HEK293 (cell line): ENCODE measurements around the gene DIP2B.
"Not testable (repeated sequence)": the region's sequence is repeated elsewhere in the genome, so short reads cannot be mapped to it uniquely, and the experiment has no call there.

Experiments used
- CTCF ChIA-PET: fragments of 350-600 bp; formaldehyde crosslinking; extraction: SDS; loops from one replicate; lab custom pipeline; 2021; ENCODE audit warnings: antibody characterized with exemption; lab: Yijun Ruan, JAX
- POLR2A ChIA-PET: fragments of 300-600 bp; formaldehyde crosslinking; extraction: SDS; loops from one replicate; lab custom pipeline; 2020; ENCODE audit warnings: antibody characterized with exemption, inconsistent platforms; lab: Yijun Ruan, JAX
- H3K27ac ChIP-seq: fragments of 200-500 bp; sonication (Bioruptor generic); 2 replicates; pipeline ENCODE4 v1.5.1; 2014; ENCODE audit warnings: low read depth, low read length, control low read depth, inconsistent platforms; ENCODE audit errors: extremely low read depth
- H3K36me3 ChIP-seq, 2 experiments: fragments of 200-500 bp in 1 of 2; sonication (Bioruptor generic) in 1 of 2; 1 replicate in 1 of 2; 2 replicates in 1 of 2; pipeline ENCODE4 v1.5.1; 2014 to 2017; ENCODE audit warnings: inconsistent platforms in 2 of 2, low read length in 2 of 2; ENCODE audit not compliant: control insufficient read depth in 2 of 2, insufficient read depth in 1 of 2
- H3K4me1 ChIP-seq: fragments of 200-500 bp; sonication (Bioruptor generic); 2 replicates; pipeline ENCODE4 v1.5.1; 2014; ENCODE audit warnings: mild to moderate bottlenecking, low read length, inconsistent platforms; ENCODE audit not compliant: control insufficient read depth, insufficient read depth
- H3K4me3 ChIP-seq: 2 replicates; pipeline ENCODE4 v1.5.1; 2011; ENCODE audit warnings: low read depth, mild to moderate bottlenecking, control low read depth, low read length, moderate library complexity
- H3K9me3 ChIP-seq: fragments of 200-500 bp; sonication (Bioruptor generic); 2 replicates; pipeline ENCODE4 v1.5.1; 2014; ENCODE audit warnings: low read depth, low read length, inconsistent platforms; ENCODE audit not compliant: control insufficient read depth, insufficient read depth
- BCL6B ChIP-seq: fragments of 450-650 bp; formaldehyde crosslinking; IDR thresholded peaks from 2 replicates; pipeline ENCODE4 v1.5.1; 2017; ENCODE audit warnings: missing biosample characterization, missing genetic modification characterization
- GLIS1 ChIP-seq: fragments of 450-650 bp; formaldehyde crosslinking; IDR thresholded peaks from 2 replicates; pipeline ENCODE4 v1.5.1; 2016; ENCODE audit warnings: missing biosample characterization, missing genetic modification characterization
- PRDM1 ChIP-seq: fragments of 450-650 bp; formaldehyde crosslinking; IDR thresholded peaks from 2 replicates; pipeline ENCODE4; 2016; ENCODE audit warnings: missing biosample characterization, missing genetic modification characterization
- PRDM10 ChIP-seq: fragments of 450-650 bp; formaldehyde crosslinking; IDR thresholded peaks from 2 replicates; pipeline ENCODE4 v1.5.1; 2016; ENCODE audit warnings: missing biosample characterization, missing genetic modification characterization
- SCRT2 ChIP-seq: fragments of 450-650 bp; formaldehyde crosslinking; IDR thresholded peaks from 2 replicates; pipeline ENCODE4 v1.5.1; 2016; ENCODE audit warnings: missing biosample characterization, missing genetic modification characterization
- SP2 ChIP-seq: fragments of 450-650 bp; formaldehyde crosslinking; IDR thresholded peaks from 2 replicates; pipeline ENCODE4 v1.5.1; 2016; ENCODE audit warnings: missing biosample characterization, missing genetic modification characterization
- ZBTB17 ChIP-seq: fragments of 450-650 bp; formaldehyde crosslinking; IDR thresholded peaks from 2 replicates; pipeline ENCODE4 v1.5.1; 2016; ENCODE audit warnings: missing biosample characterization, missing genetic modification characterization
- ZNF202 ChIP-seq: fragments of 450-650 bp; formaldehyde crosslinking; IDR thresholded peaks from 2 replicates; pipeline ENCODE4 v1.5.1; 2016; ENCODE audit warnings: missing biosample characterization, missing genetic modification characterization, borderline replicate concordance
- ZNF221 ChIP-seq: fragments of 450-650 bp; formaldehyde crosslinking; IDR thresholded peaks from 2 replicates; pipeline ENCODE4 v1.5.1; 2017; ENCODE audit warnings: missing biosample characterization, missing genetic modification characterization, borderline replicate concordance
- ZNF280C ChIP-seq: fragments of 450-650 bp; formaldehyde crosslinking; IDR thresholded peaks from 2 replicates; pipeline ENCODE4 v1.5.1; 2016; ENCODE audit warnings: missing biosample characterization, missing genetic modification characterization
- ZNF366 ChIP-seq: fragments of 450-650 bp; formaldehyde crosslinking; conservative IDR thresholded peaks from 2 replicates; pipeline ENCODE4 v1.5.1; 2016; ENCODE audit warnings: missing biosample characterization, missing genetic modification characterization
- ZNF670 ChIP-seq: fragments of 450-650 bp; formaldehyde crosslinking; IDR thresholded peaks from 2 replicates; pipeline ENCODE4 v1.5.1; 2016; ENCODE audit warnings: missing biosample characterization, missing genetic modification characterization, low read depth
- ZNF76 ChIP-seq: fragments of 450-650 bp; formaldehyde crosslinking; IDR thresholded peaks from 2 replicates; pipeline ENCODE4; 2016; ENCODE audit warnings: low read depth, missing biosample characterization, missing genetic modification characterization, borderline replicate concordance
- ZSCAN30 ChIP-seq: fragments of 450-650 bp; IDR thresholded peaks from 2 replicates; pipeline ENCODE4 v1.5.1; 2018; ENCODE audit warnings: missing biosample characterization, mild to moderate bottlenecking, missing genetic modification characterization, moderate library complexity

DIP2B gene

GRCh38 chr12:50537538-50537919, 32.7 kb downstream of the DIP2B start (continued):
- TF ChIP-seq ZNF221 (tag by site-specific recombination) = no peak
- peak; percentile 52 for TF ChIP-seq SCRT2 (tag by site-specific recombination)
- no peak for TF ChIP-seq SP2

- no peak overlapping the region for H3K27ac ChIP-seq
- H3K4me1 ChIP-seq = peaks cover 6% of the 10 kb centered on the region
- H3K9me3 ChIP-seq = no peaks in the 10 kb centered on the region
- peak; percentile 93 for TF ChIP-seq PRDM10 (tag by site-specific recombination)
- 0 out of 2 replicates have a peak, but pooled peaks have one; percentile 11 for TF ChIP-seq ZNF366 (tag by site-specific recombination)
- TF ChIP-seq PRDM1 = peak; percentile 60
- TF ChIP-seq ZSCAN30 (tag by site-specific recombination) = no peak
- no peak overlapping the region for H3K4me3 ChIP-seq
- ChIA-PET CTCF (interaction anchor here (0.9 to 1.2 kb wide), 2 partner anchors 98 to 167 kb away, joined by 3 read pairs; no protein-coding TSS in a partner anchor), POLR2A (interaction anchor here (1.5 kb wide), 1 partner anchor 426 kb away, joined by 6 read pairs; the partner anchor contains the start of gene COX14)
- no peaks in the 10 kb centered on the region; a peak in 1 of 3 replicates for H3K36me3 ChIP-seq
These were observed 33.4 kb downstream of the DIP2B start for GRCh38 chr12:50538182-50538581.

GRCh38 chr12:50541139-50541538, 36.4 kb downstream of the DIP2B start:
- Histone ChIP-seq H3K4me3 (no peak overlapping the region), H3K36me3 (no peaks in the 10 kb centered on the region), H3K4me1 (peaks cover 6% of the 10 kb centered on the region; the same call in 1 of the 2 replicates), H3K27ac (no peak overlapping the region), H3K9me3 (no peaks in the 10 kb centered on the region)
- TF ChIP-seq ZNF280C (tag by site-specific recombination) (no peak), ZNF670 (no peak), BCL6B (tag by site-specific recombination) (no peak)
- CTCF ChIA-PET = interaction anchor here (0.6 to 1.1 kb wide), 2 partner anchors 37 to 1768 kb away, joined by 3 to 6 read pairs; partner anchors contain the start of gene DIP2B
- POLR2A ChIA-PET = no interaction called here

GRCh38 chr12:50542448-50542847, 37.7 kb downstream of the DIP2B start:
- TF ChIP-seq ZNF202 (tag by site-specific recombination) (no peak), ZNF670 (no peak), ZBTB17 (tag by site-specific recombination) (peak; percentile 36; the same call in 1 of the 2 replicates), GLIS1 (tag by site-specific recombination) (no peak), ZNF76 (tag by site-specific recombination) (no peak)
- POLR2A ChIA-PET = interaction anchor here (0.5 to 1.0 kb wide), 2 partner anchors 8 to 39 kb away, joined by 3 to 7 read pairs; no protein-coding TSS in a partner anchor
- no peak overlapping the region for H3K27ac ChIP-seq
- H3K4me3 ChIP-seq = no peak overlapping the region
- H3K36me3 ChIP-seq = no peaks in the 10 kb centered on the region
- H3K9me3 ChIP-seq = no peaks in the 10 kb centered on the region
- CTCF ChIA-PET = interaction anchor here (0.5 to 0.7 kb wide), 2 partner anchors 29 to 38 kb away, joined by 3 read pairs; partner anchors contain the start of gene DIP2B
- peaks cover 9% of the 10 kb centered on the region; the same call in 1 of the 2 replicates for H3K4me1 ChIP-seq

- not testable (repeated sequence) for H3K4me3 ChIP-seq, H3K27ac ChIP-seq, H3K36me3 ChIP-seq, H3K9me3 ChIP-seq, H3K4me1 ChIP-seq
- ChIA-PET CTCF (interaction anchor here (0.7 kb wide), 1 partner anchor 38 kb away, joined by 3 read pairs; the partner anchor contains the start of gene DIP2B), POLR2A (interaction anchor here (1.0 kb wide), 1 partner anchor 38 kb away, joined by 3 read pairs; no protein-coding TSS in a partner anchor)
These were observed 38.4 kb downstream of the DIP2B start for GRCh38 chr12:50543188-50543587.
